Bladder microvascular endothelial cell (primary cell): ENCODE data around the gene DTYMK. TPM values are rescaled to one million over a fixed set of nuclear protein-coding genes. Genes with fewer than 3 reads are reported as not detected.

ENCODE experiments used
- total RNA-seq: library from RNA; depleted of rRNA; stranded (reverse); fragments of >200 nt; gene quantifications from 2 replicates; pipeline ENCODE4 v1.2.3, GENCODE V29; 2014

The DTYMK gene, protein sequence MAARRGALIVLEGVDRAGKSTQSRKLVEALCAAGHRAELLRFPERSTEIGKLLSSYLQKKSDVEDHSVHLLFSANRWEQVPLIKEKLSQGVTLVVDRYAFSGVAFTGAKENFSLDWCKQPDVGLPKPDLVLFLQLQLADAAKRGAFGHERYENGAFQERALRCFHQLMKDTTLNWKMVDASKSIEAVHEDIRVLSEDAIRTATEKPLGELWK
- total RNA-seq, result 22.0 and 42.3 TPM in 2 replicates

DNA sequence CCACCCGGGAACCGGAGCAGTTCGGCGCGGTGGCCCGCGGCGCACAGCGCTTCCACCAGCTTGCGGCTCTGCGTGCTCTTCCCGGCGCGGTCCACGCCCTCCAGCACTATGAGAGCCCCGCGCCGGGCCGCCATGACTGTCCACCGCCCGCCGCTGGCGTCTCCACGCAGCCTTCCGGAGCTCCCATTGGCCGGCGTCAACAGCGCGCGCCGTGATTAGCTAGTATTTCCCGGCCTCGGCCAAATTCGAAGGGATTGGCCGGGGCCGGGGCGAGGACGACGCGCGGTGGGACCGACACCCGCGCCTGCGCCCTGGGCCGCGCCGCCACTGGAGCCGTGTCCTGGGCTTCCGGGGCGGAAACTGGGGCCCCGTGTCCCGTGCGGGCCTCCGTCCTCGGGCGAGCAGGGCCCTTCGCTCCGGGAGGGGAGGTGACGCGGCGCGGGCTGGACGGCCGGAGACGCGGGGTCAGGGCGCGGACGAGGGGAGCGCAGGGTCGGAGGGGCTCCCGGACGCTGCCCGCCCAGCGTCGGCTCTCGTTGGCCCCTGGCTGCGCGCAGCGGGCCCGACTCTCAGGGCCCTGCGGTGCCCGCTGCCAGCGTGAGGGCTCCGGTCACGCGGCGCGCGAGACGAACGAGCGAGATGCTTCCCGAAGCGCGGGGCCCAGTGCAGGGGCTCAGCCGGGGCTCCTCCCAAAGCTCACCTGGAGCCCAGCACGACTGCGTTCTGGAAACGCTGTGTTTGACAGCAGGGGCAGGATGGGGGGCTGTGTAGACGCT lies at the start of gene DTYMK:
Gene DTYMK (minus strand): TSS at position 166 of the 776 bp plus-strand sequence. CDS start 32 bp downstream, at position 134.

DNA sequence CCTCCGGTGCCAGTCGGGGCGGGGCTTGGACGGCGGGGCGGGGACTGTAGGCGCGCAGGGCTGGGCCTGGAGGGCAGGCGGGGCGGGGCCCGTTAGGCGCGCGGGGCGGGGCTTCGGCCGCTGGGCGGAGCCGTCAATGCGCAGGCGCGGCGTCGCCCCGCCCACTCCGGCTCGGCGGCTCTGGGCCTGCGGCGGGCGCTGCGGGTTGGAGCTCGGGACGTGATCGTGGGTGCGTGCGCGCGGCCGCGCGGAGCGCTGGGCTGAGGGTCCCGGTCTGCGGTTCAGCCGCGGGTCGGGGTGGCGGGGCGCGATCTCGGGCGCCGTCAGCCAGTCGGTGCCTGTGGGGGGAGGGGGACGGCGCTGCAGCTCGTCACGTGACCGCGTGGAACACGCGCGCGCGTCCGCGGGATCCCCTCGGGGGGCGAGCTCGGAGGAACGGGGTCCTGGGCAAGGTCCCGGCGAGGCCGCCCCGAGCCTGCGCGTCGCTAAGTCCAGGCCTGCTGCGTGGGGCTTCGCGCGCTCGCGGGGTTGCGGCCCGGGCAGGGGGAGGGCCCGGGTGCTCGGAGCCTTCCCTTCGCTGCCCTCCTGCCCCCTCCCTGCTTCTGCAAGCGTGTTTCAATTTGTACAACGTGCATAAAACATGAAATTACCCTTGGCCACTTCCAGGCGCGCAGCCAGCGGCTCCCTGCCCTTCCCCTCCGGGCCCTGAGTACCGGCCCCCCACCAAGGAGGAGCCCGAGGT lies 48.0 kb upstream of the DTYMK start, which contains the start of gene D2HGDH:
Gene D2HGDH (plus strand): TSS at position 164 of the 742 bp plus-strand sequence. CDS start 595 bp downstream, outside the sequence.

DNA sequence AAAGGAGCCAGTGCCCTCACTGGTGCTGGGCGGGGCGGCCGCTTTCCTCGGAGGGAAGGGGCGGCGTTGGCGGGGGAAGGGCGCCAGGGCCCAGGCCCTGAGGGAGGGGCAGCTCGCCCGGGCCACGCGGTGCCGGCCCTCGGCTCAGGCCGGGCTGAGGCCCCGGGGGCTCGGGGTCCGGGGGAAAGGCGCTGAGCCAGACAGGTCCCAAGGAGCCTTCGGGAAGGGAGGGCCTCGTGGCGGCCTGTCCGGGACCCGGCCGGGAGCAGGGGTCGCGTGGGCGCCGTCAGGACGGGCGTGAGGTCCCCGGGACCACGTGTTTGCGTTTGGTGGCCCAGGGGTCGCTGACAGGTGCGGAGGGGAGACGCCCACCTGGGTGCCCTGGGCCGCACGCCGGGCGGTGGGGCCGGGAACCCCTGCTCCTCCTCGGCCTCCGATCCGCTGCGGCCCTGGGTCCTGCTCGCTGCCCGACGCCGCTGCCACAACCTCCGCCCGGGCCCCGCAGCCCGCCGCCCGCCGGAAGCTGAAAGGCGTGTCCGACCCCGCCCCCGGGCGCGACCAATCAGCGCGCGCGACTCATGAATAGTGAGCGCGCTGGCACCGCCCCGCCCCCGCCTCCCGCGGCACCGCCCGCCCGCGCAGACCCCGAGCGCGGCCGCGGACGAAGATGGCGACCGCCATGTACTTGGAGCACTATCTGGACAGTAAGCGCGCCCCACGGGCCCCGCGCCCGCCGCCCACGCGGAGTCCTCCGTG lies 15.0 kb upstream of the DTYMK start, which contains the start of gene ING5:
Gene ING5 (plus strand): TSS at position 641 of the 756 bp plus-strand sequence. CDS start 27 bp downstream, at position 668.

DNA sequence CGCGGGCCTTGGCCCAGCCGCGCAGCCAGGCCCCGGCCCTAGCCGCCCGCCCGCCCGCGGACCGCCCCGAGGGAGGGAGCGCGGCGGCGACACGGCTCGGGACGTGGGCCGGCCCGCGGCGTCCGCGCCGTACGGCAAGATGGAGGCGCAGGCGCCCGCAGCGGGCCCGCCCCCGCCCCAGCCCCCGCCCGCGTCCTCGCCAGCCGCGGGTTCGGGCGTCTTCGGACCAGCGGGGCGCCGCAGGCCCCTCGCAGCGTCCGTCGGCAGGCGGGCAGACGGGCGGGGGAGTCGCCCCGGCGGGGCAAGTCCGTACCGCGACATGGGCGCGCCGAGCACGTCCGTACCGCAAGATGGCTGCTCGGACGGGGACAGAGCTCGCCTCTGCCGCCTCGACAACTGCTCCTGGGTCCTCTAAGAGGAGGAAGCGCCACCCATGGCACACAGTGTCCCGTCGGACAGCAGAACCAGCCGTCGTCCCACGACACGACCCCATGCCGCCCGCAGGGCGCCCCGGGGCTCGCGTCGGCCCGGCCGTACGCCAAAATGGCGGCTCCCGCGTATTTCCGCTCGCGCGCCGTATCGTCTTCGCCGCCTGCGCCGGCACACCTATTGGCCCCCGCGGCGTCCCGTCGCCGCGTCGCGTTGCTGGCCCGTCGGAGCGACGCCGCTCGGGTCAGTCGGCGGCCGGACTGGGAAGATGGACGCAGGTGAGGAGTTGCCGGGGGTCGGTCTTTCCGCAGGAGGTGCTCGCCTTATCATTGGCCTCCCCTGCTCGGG lies 49.4 kb downstream of the DTYMK start, which contains the start of the genes ATG4B and THAP4:
Gene ATG4B (plus strand): TSS at position 676 of the 777 bp plus-strand sequence. CDS start 22 bp downstream, at position 698.
Gene THAP4 (minus strand): TSS at position 141 of the 777 bp plus-strand sequence. CDS start 141 bp downstream, outside the sequence.

Other genes starting within 250 kb of the DTYMK start
- gene STK25, start 178.2 kb downstream of the DTYMK start, total RNA-seq, result 359 and 519 TPM in 2 replicates
- 34.8 and 102 TPM in 2 replicates for gene BOK, start 128.1 kb downstream of the DTYMK start, total RNA-seq
- gene THAP4, start 49.7 kb downstream of the DTYMK start, total RNA-seq, result 31.9 and 36.4 TPM in 2 replicates
- gene ATG4B, start 49.1 kb downstream of the DTYMK start, total RNA-seq, result 30.8 and 121 TPM in 2 replicates
- 16.4 and 28.6 TPM in 2 replicates for gene ING5, start 15.2 kb upstream of the DTYMK start, total RNA-seq
- gene D2HGDH, start 47.8 kb upstream of the DTYMK start, total RNA-seq, result 10.7 and 15.9 TPM in 2 replicates
- not detected in 2 replicates for gene GAL3ST2, start 90.0 kb upstream of the DTYMK start, total RNA-seq
- gene NEU4, start 122.4 kb upstream of the DTYMK start, total RNA-seq, result not detected in 2 replicates
- gene PDCD1, start 172.1 kb upstream of the DTYMK start, total RNA-seq, result not detected in 2 replicates
- not detected in 2 replicates for gene RTP5, start 182.9 kb upstream of the DTYMK start, total RNA-seq